A549 (cell line): ENCODE data around the gene BORCS6.

Experiments used
- BHLHE40 ChIP-seq: IDR thresholded peaks from 2 replicates; pipeline ENCODE4 v1.6.1; 2012; ENCODE audit warnings: low read depth, low read length, inconsistent platforms
- JUNB ChIP-seq: fragments of >200 bp; sonication (Bioruptor Twin); formaldehyde crosslinking; IDR thresholded peaks from 2 replicates; pipeline ENCODE4 v1.6.1; 2016
- MAZ ChIP-seq: fragments of 150-350 bp; IDR thresholded peaks from 2 replicates; pipeline ENCODE4 v1.6.1; 2014; ENCODE audit warnings: antibody characterized with exemption, low read depth, low read length, borderline replicate concordance
- NFE2L2 ChIP-seq: fragments of 150-350 bp; conservative IDR thresholded peaks from 2 replicates; pipeline ENCODE4 v1.6.1; 2014; ENCODE audit warnings: low read length
- POLR2A ChIP-seq: IDR thresholded peaks from 2 replicates; pipeline ENCODE4 v1.6.1; 2012; ENCODE audit warnings: mild to moderate bottlenecking, low read length
- POLR2AphosphoS2 ChIP-seq: conservative IDR thresholded peaks from 2 replicates; pipeline ENCODE4 v1.6.1; 2012; ENCODE audit warnings: low read length, improper control_type of control experiment, inconsistent platforms
- RCOR1 ChIP-seq: fragments of 150-350 bp; IDR thresholded peaks from 2 replicates; pipeline ENCODE4 v1.6.1; 2014; ENCODE audit warnings: antibody characterized with exemption, low read length, low read depth
- RFX5 ChIP-seq: fragments of 450-650 bp; IDR thresholded peaks from 2 replicates; pipeline ENCODE4 v1.7.1; 2014; ENCODE audit warnings: antibody characterized with exemption, mild to moderate bottlenecking, moderate library complexity
- SMC3 ChIP-seq: fragments of >200 bp; sonication (Bioruptor Twin); formaldehyde crosslinking; IDR thresholded peaks from 3 replicates; pipeline ENCODE4 v1.6.1; 2018; ENCODE audit warnings: inconsistent platforms
- ZFP36 ChIP-seq: fragments of 450-650 bp; IDR thresholded peaks from 2 replicates; pipeline ENCODE4 v1.6.1; 2014; ENCODE audit warnings: borderline replicate concordance; ENCODE audit not compliant: partially characterized antibody
- TF ChIP-seq, protein P1 (sequence below): fragments of >200 bp; sonication (Bioruptor Twin); formaldehyde crosslinking; IDR thresholded peaks from 3 replicates; pipeline ENCODE4 v1.5.1; 2016
- TF ChIP-seq, protein P2 (sequence below): IDR thresholded peaks from 2 replicates; pipeline ENCODE4 v1.6.1; 2012; ENCODE audit warnings: low read depth, borderline replicate concordance
- TF ChIP-seq, protein P3 (sequence below): fragments of 200-600 bp; sonication (generic); IDR thresholded peaks from 2 replicates; pipeline ENCODE4 v1.6.1; 2016; ENCODE audit warnings: antibody characterized with exemption, mild to moderate bottlenecking, moderate library complexity
- TF ChIP-seq, protein P4 (sequence below): IDR thresholded peaks from 2 replicates; pipeline ENCODE4 v1.6.1; 2012

DNA sequence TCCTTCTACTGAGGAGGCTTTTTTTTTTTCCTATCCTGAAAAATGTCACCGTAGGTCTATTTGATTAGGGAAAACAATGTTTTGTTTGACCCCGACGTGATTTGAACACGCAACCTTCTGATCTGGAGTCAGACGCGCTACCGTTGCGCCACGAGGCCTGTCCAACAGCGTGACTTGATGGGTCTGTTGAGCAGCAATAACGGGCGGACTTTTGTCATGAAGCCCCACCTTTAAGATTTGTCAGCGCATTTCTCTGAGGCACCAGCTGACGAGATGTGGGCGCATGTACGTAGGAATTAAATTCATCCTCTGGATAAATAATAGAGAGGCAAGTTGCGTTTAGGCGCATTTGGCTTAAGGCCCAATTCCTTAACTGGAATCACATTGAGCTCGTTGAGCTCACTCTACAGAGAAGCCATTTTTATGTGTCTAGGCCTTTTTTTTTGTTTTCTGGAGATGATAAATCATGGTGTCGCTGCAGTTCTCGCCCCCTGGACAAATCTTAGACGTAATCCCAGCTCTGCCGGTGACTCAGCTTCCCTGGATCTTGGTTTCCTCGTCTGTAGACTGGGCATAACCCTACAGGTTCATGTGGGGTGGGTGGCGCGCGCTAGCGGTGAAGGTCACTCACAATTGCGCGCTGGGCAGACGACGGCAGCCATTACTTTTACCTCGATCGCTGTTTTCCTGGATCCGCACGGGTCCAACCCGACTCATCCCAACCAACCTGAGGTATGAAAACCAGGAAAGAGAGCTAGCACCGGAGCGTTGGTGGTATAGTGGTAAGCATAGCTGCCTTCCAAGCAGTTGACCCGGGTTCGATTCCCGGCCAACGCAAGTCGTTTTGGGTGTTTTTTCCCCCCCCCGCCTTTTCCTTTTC is 31.0 kb upstream of the BORCS6 start:
- TF ChIP-seq RFX5 (no peak; the same call in 1 of the 2 replicates), NFE2L2 (0 out of 2 replicates have a peak, but pooled peaks have one; percentile 17), BHLHE40 (no peak), POLR2A (peak; percentile 33), SMC3 (peak; percentile 38; the same call in 2 of the 3 replicates), ZFP36 (no peak), POLR2AphosphoS2 (no peak), JUNB (no peak), RCOR1 (peak; percentile 65; the same call in 1 of the 2 replicates), MAZ (peak; percentile 59; the same call in 1 of the 2 replicates)
- TF ChIP-seq, protein P1, sequence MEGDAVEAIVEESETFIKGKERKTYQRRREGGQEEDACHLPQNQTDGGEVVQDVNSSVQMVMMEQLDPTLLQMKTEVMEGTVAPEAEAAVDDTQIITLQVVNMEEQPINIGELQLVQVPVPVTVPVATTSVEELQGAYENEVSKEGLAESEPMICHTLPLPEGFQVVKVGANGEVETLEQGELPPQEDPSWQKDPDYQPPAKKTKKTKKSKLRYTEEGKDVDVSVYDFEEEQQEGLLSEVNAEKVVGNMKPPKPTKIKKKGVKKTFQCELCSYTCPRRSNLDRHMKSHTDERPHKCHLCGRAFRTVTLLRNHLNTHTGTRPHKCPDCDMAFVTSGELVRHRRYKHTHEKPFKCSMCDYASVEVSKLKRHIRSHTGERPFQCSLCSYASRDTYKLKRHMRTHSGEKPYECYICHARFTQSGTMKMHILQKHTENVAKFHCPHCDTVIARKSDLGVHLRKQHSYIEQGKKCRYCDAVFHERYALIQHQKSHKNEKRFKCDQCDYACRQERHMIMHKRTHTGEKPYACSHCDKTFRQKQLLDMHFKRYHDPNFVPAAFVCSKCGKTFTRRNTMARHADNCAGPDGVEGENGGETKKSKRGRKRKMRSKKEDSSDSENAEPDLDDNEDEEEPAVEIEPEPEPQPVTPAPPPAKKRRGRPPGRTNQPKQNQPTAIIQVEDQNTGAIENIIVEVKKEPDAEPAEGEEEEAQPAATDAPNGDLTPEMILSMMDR: peak; percentile 20; the same call in 2 of the 3 replicates
- TF ChIP-seq, protein P2, sequence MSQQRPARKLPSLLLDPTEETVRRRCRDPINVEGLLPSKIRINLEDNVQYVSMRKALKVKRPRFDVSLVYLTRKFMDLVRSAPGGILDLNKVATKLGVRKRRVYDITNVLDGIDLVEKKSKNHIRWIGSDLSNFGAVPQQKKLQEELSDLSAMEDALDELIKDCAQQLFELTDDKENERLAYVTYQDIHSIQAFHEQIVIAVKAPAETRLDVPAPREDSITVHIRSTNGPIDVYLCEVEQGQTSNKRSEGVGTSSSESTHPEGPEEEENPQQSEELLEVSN: no peak; the same call in 1 of the 2 replicates
- TF ChIP-seq, protein P3, sequence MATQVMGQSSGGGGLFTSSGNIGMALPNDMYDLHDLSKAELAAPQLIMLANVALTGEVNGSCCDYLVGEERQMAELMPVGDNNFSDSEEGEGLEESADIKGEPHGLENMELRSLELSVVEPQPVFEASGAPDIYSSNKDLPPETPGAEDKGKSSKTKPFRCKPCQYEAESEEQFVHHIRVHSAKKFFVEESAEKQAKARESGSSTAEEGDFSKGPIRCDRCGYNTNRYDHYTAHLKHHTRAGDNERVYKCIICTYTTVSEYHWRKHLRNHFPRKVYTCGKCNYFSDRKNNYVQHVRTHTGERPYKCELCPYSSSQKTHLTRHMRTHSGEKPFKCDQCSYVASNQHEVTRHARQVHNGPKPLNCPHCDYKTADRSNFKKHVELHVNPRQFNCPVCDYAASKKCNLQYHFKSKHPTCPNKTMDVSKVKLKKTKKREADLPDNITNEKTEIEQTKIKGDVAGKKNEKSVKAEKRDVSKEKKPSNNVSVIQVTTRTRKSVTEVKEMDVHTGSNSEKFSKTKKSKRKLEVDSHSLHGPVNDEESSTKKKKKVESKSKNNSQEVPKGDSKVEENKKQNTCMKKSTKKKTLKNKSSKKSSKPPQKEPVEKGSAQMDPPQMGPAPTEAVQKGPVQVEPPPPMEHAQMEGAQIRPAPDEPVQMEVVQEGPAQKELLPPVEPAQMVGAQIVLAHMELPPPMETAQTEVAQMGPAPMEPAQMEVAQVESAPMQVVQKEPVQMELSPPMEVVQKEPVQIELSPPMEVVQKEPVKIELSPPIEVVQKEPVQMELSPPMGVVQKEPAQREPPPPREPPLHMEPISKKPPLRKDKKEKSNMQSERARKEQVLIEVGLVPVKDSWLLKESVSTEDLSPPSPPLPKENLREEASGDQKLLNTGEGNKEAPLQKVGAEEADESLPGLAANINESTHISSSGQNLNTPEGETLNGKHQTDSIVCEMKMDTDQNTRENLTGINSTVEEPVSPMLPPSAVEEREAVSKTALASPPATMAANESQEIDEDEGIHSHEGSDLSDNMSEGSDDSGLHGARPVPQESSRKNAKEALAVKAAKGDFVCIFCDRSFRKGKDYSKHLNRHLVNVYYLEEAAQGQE: no peak
- TF ChIP-seq, protein P4, sequence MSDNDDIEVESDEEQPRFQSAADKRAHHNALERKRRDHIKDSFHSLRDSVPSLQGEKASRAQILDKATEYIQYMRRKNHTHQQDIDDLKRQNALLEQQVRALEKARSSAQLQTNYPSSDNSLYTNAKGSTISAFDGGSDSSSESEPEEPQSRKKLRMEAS: peak; percentile 55; the same call in 1 of the 2 replicates
